Testis (tissue), 2 donors: ENCODE data around the gene ZNF148.

Experiments used
- CTCF ChIP-seq, 3 experiments: fragments of 450-650 bp in 2 of 3; fragments of 200-600 bp in 1 of 3; sonication (generic) in 1 of 3; IDR thresholded peaks; one replicate each; pipeline ENCODE4 v1.5.1; 2016 to 2019; ENCODE audit warnings: antibody characterized with exemption in 3 of 3, mild to moderate bottlenecking in 2 of 3, moderate library complexity in 1 of 3
- POLR2A ChIP-seq: fragments of 450-650 bp; IDR thresholded peaks from one replicate; pipeline ENCODE4 v1.6.1; 2017; ENCODE audit warnings: antibody characterized with exemption, mild to moderate bottlenecking, moderate library complexity

- TF ChIP-seq CTCF (IDR thresholded peaks at IDR 0.05) (no peak), POLR2A (no peak)
Measured at GRCh38 chr3:125318871-125319270, 56.3 kb downstream of the ZNF148 start.
